ENCODE measurements around the gene MAML2. TPM values are rescaled to one million over a fixed set of nuclear protein-coding genes. Genes with fewer than 3 reads are reported as not detected.

Gene MAML2
- total RNA-seq, 1 donor from 2014 or later = 31.5 TPM

DNA sequence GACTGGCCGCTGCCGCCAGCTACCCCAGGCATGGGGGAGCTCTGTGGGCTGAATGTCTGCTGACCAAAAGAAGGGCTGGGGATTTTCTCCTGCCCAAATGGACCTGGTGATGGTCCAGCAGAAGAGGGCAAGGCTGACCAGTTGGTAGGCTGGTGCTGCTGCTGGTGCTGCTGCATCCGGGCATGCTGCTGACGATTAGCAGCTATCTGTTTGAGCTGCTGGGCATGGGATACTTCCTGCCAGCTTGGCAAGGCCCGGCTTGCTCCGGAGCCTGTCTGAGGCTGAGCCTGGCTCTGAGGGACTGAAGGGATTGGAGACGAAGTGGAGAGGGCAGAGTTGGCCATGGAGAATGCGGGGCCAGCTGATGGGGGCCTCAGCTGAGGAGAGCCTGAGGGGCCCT lies 250.5 kb downstream of the MAML2 start:
- Histone ChIP-seq H3K4me3 (no peak overlapping the region), H3K27me3 (ENCODE audit: low read depth) (no peaks in the 10 kb centered on the region), H3K36me3 (peaks cover 8% of the 10 kb centered on the region), H3K4me1 (peaks cover 36% of the 10 kb centered on the region), H3K9me3 (no peaks in the 10 kb centered on the region), H3K27ac (no peak overlapping the region)
- no peak for TF ChIP-seq CTCF (IDR thresholded peaks at IDR 0.05)
- ATAC-seq = no peak
- DNase-seq = no peak
- intact Hi-C loops (cut with DNase I) = no loop called here

DNA sequence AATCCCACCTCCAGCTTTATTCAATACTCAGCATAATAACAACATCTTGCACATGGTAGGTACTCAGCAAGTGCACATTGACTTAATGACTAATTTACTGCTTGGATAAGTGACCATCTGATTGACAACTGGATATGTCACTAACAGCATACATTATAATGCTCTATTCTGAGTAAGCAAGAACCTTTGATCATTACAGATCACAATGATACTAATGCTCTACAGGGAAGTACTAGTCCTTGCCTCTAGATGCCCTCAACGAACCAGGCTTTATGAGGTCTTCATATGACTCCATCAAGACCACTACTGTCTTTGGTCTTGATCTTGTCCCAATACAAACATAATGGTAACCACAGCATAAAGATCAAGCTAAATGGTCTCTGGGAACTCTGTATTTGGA lies 251.5 kb downstream of the MAML2 start:
- Histone ChIP-seq H3K4me1 (peaks cover 25% of the 10 kb centered on the region), H3K27me3 (ENCODE audit: low read depth) (no peaks in the 10 kb centered on the region), H3K36me3 (peaks cover 8% of the 10 kb centered on the region), H3K4me3 (no peak overlapping the region), H3K9me3 (no peaks in the 10 kb centered on the region), H3K27ac (no peak overlapping the region)
- DNase-seq (no peak), ATAC-seq (peak in 1 of 2 donors; percentile 22)
- intact Hi-C loops (cut with DNase I) = no loop called here
- no peak for TF ChIP-seq CTCF (IDR thresholded peaks at IDR 0.05)

DNA sequence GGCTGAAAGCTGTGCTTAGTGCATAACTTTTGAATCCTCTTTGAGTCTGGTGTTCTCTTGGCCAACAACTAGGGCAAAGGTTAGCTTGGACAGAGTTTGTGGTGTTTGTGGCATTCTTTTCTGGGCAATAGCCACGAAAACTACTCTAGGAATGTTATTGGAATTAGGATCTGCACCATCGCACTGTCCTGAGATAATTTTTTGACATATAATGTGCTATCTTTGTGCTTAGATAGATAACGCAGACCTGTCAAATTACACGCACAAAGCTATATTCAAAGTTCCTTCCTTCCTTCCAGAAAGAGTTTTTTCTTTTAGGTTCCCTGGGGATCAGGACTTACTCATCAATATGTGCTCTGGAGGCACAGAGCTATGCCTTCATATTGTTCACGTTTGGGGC lies 252.3 kb downstream of the MAML2 start:
- Histone ChIP-seq H3K9me3 (no peaks in the 10 kb centered on the region), H3K36me3 (peaks cover 8% of the 10 kb centered on the region), H3K27me3 (ENCODE audit: low read depth) (no peaks in the 10 kb centered on the region), H3K27ac (no peak overlapping the region), H3K4me1 (peaks cover 21% of the 10 kb centered on the region), H3K4me3 (no peak overlapping the region)
- ATAC-seq (no peak), DNase-seq (no peak)
- TF ChIP-seq CTCF (IDR thresholded peaks at IDR 0.05) = no peak
- intact Hi-C loops (cut with DNase I) = no loop called here

DNA sequence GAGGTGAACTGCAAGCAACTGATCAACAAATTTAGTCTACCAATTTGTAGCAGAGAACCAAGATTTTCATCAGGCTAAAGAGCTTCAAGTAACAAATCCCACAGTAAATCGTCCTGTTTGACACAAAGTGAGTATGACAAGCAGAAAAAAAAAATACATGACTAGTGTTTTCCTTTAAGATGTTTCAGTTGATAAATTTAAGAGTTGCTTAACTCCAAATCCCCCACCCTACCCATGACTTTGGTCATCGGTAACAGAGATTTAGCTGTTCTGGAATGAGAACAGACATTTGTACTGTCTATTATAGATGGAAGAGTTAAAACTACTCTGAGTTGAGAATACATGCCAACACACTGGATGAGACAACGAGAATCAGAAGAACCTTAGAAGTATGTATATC lies 254.1 kb downstream of the MAML2 start:
- Histone ChIP-seq H3K4me3 (no peak overlapping the region), H3K9me3 (no peaks in the 10 kb centered on the region), H3K27ac (no peak overlapping the region), H3K27me3 (ENCODE audit: low read depth) (no peaks in the 10 kb centered on the region), H3K36me3 (peaks cover 8% of the 10 kb centered on the region), H3K4me1 (peaks cover 13% of the 10 kb centered on the region)
- DNase-seq = no peak
- TF ChIP-seq CTCF (IDR thresholded peaks at IDR 0.05) = no peak
- intact Hi-C loops (cut with DNase I) = no loop called here
- no peak for ATAC-seq

DNA sequence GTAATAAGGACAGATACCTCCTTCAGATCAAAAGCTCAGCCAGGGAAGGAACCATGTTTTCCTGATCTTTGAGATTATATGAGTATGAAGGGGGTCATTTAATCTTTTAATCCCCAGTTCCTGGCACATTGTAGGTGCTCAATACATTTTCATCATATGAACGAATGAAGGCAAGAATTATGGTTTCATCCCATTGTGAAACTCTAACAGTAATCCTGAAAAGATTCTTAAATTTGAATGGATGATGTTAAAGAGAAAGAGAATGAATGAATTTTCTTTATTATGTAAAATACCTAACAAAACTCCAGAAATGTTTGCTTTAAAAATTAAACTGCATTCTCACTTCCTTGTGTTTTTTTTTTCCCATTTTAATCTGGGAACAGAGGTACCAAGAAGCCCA lies 256.9 kb downstream of the MAML2 start:
- H3K36me3 ChIP-seq = no peaks in the 10 kb centered on the region
- no peaks in the 10 kb centered on the region for H3K9me3 ChIP-seq
- no peak overlapping the region for H3K27ac ChIP-seq
- no peaks in the 10 kb centered on the region for H3K27me3 ChIP-seq (ENCODE audit: low read depth)
- no peak for TF ChIP-seq CTCF (IDR thresholded peaks at IDR 0.05)
- H3K4me1 ChIP-seq = peaks cover 19% of the 10 kb centered on the region
- DNase-seq (no peak), ATAC-seq (no peak)
- intact Hi-C loops (cut with DNase I) = no loop called here
- no peak overlapping the region for H3K4me3 ChIP-seq
